ENCODE measurements around the gene TEKT5. TPM values are rescaled to one million over a fixed set of nuclear protein-coding genes. Genes with fewer than 3 reads are reported as not detected.
A peak's percentile ranks its signal among the peaks of the same experiment; 100 is the strongest.

The TEKT5 gene
- total RNA-seq, 6 experiments from 2014 or later, result 0.20 to 1.3 (median 0.69) TPM; not detected in 2

DNA sequence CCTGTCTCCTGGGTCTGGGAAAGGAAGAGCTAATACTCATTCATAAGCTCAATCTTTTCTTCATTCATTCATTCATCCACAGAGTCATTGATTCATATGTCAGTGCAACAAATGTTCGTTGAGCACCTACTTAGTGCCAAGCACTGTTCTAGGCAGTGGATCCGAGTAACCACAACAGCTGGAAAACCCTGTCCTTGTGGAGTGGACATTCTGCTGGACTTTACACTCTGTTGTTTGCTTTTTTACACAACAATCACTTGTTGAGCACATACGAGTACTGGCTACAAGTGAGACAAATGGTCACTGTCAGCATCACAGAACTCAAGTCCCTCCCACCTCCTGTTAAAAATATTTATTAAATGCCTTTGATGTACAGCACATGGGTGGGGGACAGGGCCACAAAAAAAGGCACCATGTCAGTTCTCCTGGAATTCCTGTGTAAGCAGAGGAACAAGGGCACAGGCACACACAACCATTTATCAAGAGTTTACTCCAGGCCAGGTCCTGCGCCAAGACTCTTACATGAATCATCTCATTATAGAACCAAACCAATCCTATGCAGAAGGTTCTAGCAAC lies 46.9 kb downstream of the TEKT5 start:
- H3K36me3 ChIP-seq, result no peaks in the 10 kb centered on the region
- ATAC-seq, result peak; percentile 76 to 86 (median 82)
- H3K4me3 ChIP-seq, result no peak overlapping the region
- DNase-seq, result peak in 1 of 3 donors; percentile 65
- peak overlapping the region; percentile 38 to 87 (median 81) for H3K27ac ChIP-seq
- H3K4me1 ChIP-seq, result peaks cover 0 to 37% (median 15%) of the 10 kb centered on the region in 4 donors
- TF ChIP-seq POLR2A (IDR thresholded peaks at IDR 0.05), result no peak
- TF ChIP-seq, protein P1, sequence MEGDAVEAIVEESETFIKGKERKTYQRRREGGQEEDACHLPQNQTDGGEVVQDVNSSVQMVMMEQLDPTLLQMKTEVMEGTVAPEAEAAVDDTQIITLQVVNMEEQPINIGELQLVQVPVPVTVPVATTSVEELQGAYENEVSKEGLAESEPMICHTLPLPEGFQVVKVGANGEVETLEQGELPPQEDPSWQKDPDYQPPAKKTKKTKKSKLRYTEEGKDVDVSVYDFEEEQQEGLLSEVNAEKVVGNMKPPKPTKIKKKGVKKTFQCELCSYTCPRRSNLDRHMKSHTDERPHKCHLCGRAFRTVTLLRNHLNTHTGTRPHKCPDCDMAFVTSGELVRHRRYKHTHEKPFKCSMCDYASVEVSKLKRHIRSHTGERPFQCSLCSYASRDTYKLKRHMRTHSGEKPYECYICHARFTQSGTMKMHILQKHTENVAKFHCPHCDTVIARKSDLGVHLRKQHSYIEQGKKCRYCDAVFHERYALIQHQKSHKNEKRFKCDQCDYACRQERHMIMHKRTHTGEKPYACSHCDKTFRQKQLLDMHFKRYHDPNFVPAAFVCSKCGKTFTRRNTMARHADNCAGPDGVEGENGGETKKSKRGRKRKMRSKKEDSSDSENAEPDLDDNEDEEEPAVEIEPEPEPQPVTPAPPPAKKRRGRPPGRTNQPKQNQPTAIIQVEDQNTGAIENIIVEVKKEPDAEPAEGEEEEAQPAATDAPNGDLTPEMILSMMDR (IDR thresholded peaks at IDR 0.05), result no peak
- intact Hi-C loops (cut with DNase I), result no loop called here
- no peaks in the 10 kb centered on the region for H3K9me3 ChIP-seq
- WGBS (ENCODE audit: insufficient coverage, low coverage, low lambda C conversion rate, missing lambda C conversion rate), result 38% methylated on average over 4 of the region's 4 CpGs
- H3K27me3 ChIP-seq, result no peaks in the 10 kb centered on the region

DNA sequence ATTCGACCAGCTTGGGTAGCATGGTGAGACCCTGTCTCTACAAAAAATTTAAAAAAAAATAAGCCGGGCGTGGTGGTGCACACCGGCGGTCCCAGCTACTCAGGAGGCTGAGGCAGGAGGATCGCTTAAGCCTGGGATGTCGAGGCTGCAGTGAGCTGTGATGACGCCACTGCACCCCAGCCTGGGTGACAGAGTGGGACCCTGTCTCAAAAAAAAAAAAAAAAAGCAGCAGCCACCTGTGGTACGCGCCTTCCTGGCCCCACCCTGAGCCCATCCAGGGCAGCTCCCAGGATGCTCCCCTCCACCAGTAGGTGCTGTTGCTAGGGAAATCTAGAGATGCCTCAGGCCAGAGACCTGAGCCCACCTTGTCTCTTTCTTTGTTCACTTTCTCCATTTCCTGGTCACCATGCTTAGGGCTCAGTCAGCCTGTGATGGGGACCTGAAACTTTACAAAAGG lies 47.4 kb downstream of the TEKT5 start:
- WGBS (ENCODE audit: insufficient coverage, low coverage, low lambda C conversion rate, missing lambda C conversion rate), result 85% methylated on average over 7 of the region's 10 CpGs
- H3K27ac ChIP-seq, result peak overlapping the region; percentile 38 to 87 (median 81)
- no peak for ATAC-seq

DNA sequence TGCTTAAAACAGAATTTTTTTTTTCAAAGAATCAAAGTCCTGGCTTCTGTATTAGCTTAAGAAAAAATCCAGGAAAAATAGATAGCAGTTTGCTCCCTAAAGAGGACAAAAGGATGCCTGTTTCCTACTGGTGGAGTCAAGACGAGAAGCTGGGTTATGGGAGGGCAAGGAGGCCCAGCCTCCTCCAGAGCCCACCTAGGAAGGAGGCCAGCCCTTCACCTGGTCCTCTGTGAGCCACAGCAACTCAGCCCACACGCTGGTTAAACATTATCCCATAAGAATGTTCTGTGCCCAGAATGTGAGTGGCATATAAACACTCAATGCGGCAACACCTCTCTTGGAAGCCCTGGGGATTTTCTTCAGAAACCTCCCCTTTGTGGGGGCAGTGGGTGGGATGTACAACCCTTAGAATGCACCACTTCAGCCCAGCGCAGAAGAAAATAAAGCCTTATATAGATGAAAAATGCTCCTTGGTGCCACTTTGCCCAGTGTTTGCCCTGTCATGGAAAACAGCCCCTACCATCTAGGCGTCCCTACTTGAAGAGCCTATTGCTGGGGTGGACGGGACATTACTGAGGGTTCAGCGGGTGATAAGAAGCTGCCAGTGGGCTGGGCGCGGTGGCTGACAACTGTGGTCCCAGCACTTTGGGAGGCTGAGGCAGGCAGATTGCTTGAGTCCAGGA lies 48.0 kb downstream of the TEKT5 start:
- Histone ChIP-seq H3K4me1 (peaks cover 0 to 32% (median 15%) of the 10 kb centered on the region in 4 donors), H3K4me3 (no peak overlapping the region), H3K36me3 (no peaks in the 10 kb centered on the region), H3K27ac (peak overlapping the region; percentile 38 to 87 (median 81)), H3K27me3 (no peaks in the 10 kb centered on the region), H3K9me3 (no peaks in the 10 kb centered on the region)
- DNase-seq (peak in 2 of 3 donors; percentile 35 to 66), ATAC-seq (peak; percentile 80 to 87 (median 82))
- intact Hi-C loops (cut with DNase I), result no loop called here
- TF ChIP-seq, protein P1 (IDR thresholded peaks at IDR 0.05), result no peak
- no peak for TF ChIP-seq POLR2A (IDR thresholded peaks at IDR 0.05)
- 41% methylated on average over 9 of the region's 9 CpGs for WGBS (ENCODE audit: insufficient coverage, low coverage, low lambda C conversion rate, missing lambda C conversion rate)

More for the DNA sequence above, 47.4 kb downstream of the TEKT5 start:
- no peak for DNase-seq
- H3K4me1 ChIP-seq, result peaks cover 0 to 37% (median 15%) of the 10 kb centered on the region in 4 donors
- no peaks in the 10 kb centered on the region for H3K36me3 ChIP-seq
- intact Hi-C loops (cut with DNase I), result no loop called here
- no peak overlapping the region for H3K4me3 ChIP-seq
- H3K27me3 ChIP-seq, result no peaks in the 10 kb centered on the region
- TF ChIP-seq, protein P1 (IDR thresholded peaks at IDR 0.05), result no peak
- no peak for TF ChIP-seq POLR2A (IDR thresholded peaks at IDR 0.05)
- no peaks in the 10 kb centered on the region for H3K9me3 ChIP-seq

GRCh38 chr16:10646228-10646580 lies 48.5 kb downstream of the TEKT5 start:
- ATAC-seq, result no peak
- 57% methylated on average over 1 of the region's 1 CpG for WGBS (ENCODE audit: insufficient coverage, low coverage, low lambda C conversion rate, missing lambda C conversion rate)

More at GRCh38 chr16:10646228-10646580, 48.5 kb downstream of the TEKT5 start:
- no peaks in the 10 kb centered on the region for H3K9me3 ChIP-seq
- no peak overlapping the region for H3K4me3 ChIP-seq
- intact Hi-C loops (cut with DNase I), result no loop called here
- H3K27ac ChIP-seq, result peak overlapping the region in 2 of 3 donors; percentile 81 to 87
- H3K36me3 ChIP-seq, result no peaks in the 10 kb centered on the region
- no peaks in the 10 kb centered on the region for H3K27me3 ChIP-seq
- no peak for DNase-seq
- TF ChIP-seq POLR2A (IDR thresholded peaks at IDR 0.05), result no peak
- TF ChIP-seq, protein P1 (IDR thresholded peaks at IDR 0.05), result no peak
- peaks cover 0 to 32% (median 15%) of the 10 kb centered on the region in 4 donors for H3K4me1 ChIP-seq

Data from right lobe of liver (tissue), 6 donors.